ENCODE measurements around the gene ZBTB21.

Gene ZBTB21

DNA sequence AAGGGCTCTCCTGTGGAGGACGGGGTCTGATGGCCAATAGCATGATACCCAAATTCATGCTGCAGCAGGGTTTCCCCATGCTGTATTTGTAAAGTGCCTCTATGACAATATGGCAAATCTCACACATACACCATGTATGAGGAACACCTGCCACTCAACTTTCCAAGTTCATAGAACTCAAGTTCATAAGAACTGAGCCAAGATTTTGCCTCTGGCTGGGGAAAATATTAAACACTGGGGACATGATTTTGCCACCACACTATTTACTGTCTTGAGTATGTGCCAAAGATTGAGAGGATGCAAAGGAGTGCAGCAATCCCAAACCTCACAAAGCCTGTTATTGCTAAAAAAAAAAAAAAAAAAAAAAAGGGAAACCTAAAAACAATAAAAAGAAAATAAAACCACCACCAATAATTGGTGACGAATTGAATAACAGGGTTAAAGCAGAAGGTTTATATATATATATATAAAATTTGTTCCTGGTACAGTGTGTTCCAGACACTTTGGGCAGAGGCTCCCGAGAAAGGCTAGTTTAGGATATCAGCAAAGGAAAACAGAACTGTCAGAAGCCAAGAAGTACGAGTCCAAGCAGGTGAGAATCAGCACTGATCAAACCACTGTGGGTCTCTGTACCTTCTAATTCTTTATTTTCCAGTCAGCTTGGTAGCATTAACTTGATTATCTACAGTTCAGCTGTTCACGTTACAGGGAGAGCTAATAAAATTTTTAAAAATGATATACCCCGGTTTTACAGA, 24.3 kb downstream of the ZBTB21 start:
- DNase-seq, result no peak

DNA sequence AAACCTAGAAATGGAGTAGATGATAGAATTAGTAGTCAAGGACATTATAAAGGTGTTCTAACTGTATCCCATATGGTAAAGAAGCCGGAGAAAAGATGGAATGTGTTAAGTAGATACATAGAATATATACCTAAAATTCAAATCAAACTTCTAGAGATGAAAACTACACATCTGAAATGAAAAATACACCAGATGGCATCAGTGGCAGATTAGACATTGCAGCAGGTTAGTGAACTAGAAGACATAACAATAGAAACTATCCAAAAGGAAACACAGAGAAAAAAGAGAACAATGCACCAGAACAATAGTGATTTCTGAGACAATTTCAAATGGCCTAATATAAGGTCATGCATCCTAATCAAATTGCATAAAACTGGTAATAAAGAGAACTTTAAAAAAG, 26.9 kb downstream of the ZBTB21 start:
- no peak for DNase-seq

DNA sequence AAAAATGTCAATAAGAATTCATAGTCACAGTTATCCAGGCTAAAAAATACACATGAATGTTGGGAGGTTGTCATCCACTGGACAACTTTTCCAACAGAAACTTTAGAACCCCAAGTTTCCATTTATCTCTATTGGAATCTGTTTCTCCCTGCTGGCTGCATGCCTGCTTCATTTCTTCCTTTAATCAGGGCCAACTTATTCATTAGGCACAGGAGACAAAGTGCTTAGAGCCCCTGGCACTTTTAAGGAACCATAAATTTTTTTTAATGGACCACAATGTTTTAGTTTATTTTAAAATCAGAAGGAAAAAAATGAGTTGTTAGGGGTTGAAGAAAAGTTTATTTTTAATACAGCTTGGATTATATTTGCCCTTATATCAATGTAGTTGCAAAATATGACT, 29.6 kb downstream of the ZBTB21 start:
- DNase-seq, result no peak

DNA sequence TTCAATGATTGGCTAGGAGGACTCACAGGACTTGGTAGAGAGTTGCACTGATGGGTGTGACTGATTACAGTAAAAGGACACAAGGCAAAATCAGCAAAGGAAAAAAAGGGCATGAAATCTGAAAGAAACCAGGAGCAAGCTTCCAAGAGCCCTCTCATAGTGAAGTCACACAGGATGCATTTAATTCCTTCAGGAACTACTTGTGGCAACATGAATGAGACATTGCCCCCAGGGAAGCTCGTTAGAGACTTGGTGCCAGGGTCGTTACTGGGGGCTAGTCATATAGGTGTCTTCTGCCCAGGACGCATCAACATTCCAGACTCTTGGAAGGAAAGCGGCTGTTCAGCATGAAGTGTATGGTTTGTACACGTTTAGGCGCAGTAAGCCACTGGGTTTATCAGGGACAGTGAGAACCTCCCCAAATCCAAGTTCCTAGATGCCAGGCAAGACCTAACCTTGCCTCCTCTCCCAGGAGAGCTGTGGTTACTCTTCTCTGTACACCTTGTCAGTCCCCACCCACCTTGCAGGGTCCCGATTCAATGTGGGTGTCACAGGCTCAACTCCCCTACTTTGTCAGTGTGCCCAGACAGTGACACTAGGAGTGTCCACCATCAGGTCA, 30.3 kb downstream of the ZBTB21 start:
- no peak for DNase-seq

DNA sequence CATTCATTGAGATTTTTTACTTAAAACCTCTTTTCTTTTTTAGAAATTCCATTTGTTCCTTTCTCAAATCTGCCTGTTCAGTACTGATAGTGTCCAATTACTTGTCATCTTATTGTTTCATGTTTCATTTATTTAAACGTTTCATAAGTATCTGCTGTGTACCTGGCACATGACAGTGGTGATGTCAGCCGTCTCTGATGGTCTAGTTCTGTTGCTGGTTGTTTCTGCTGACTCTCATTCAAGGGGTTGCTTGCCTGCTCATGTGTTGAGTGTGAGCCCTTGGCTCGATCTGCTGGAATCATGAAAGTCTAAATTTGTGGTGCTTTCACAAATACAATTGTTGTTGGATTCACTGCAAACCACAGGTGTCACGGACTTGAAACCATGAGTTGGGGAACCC, 30.8 kb downstream of the ZBTB21 start:
- DNase-seq, result no peak

DNA sequence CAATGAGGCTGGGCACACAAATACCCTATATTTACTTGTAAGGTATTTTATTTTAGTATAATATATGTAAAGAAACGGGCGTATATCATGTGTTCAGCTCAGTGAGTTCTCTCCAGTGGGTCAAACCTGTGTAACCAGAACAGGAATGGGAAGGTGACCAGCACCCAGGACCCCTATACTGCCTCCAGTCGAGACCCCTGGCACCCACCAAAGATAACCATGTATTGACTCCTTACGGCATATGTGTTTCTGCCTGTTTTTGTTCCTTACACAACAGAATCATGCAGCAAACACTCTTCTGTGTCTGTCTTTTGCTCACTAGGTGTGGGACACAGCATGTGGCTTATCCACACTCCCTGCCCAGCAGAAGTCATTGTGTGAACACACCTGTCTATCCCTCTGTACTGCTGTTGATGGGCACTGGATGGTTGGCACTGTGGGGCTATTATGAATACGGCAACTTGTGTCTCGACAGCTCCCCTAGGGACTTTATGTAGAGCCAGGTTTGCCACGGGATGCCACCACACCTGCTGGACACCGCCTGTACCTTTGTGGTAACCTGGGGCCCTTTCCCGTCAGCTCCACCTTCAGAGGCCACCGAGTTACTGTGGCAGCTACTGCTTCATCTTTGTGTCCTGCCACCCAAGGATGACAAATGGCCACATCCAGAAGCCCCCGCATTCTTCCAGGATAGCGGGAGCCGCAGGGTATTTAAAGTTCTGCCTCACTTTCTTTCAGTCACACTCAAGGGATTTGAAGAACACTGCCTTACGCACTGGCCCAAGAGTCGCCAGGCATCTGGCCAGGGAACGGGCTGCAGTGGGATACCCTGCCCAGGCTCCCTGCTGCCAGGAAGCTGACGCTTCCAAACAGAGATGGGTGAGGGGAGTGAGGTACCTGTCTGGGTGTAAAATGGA, 32.9 kb downstream of the ZBTB21 start:
- no peak for DNase-seq

DNA sequence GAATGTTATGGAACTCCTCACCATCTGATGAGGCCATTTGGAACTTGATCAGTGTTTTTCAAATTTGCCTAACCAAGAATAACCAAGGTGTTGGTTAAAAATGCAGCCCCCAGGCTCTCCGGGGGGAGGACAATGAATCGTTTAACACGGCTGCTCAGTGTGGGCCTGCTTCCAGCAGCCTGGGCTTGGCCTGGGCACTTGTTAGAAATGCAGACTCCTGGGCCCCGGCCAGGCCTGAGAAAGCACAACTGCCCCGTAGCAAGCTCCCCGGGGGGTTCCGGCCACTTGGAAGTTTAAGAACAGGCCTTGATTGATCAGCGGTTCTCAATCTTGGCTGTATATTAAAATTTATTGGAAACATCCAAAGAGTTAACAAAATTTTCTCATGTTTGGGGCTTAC, 33.5 kb downstream of the ZBTB21 start:
- DNase-seq, result no peak

DNA sequence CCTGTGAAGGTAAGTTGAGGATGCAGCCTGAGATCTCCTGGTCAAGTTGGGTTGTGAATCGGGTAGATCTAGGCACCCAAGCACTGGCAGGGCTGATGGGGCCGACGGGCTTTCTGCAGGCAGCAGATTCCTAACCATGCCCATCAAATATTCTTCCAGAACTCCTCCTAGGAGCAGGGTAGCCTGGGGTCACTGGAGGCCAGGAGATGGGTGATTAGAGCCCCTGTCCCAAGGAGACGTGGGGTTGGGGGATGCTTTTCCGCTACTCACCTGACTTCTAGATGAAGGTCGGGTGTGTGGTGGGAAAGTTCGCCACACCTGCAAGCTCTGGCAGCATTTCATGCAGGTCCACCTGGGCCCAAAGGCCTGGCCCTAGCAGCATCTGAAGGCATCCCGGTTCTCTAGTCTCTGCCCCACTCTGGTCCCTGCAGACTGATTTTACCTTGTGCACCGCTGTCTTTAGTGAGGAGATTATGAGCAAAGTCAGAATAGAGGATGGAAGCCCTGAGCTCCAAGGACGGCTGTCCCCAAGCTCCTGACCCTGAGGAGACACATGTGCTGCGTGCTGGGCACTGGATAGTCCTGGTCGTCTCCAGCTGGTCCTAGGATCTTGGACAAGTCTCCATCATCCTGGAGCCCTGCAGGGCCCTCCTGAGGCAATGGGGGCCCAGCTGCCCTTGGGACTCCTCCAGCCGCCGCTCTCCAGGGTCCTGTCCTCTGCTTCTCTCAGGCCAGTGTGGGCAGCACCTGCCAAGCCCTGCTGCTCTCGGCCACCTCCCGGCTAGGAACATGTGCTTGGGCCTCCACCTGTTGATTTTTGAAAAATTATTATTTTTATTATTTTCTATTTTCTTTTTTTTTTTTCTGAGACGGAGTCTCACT, 34.5 kb downstream of the ZBTB21 start:
- no peak for DNase-seq

DNA sequence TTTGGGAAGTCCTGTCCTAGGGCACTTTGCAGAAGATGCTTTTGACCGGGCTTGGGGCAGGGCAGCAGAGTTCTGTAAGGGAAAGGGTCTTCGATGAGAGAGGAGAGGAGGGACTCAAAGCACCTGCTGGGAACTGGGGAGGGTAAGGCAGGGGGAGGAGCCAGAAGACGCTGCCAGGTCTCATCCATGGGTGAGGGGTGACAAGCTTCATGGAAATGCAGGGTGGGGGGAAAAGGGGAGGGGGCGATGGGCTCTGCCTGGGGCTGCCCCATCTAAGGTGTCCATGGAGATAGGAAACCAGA, 35.5 kb downstream of the ZBTB21 start:
- DNase-seq, result no peak

DNA sequence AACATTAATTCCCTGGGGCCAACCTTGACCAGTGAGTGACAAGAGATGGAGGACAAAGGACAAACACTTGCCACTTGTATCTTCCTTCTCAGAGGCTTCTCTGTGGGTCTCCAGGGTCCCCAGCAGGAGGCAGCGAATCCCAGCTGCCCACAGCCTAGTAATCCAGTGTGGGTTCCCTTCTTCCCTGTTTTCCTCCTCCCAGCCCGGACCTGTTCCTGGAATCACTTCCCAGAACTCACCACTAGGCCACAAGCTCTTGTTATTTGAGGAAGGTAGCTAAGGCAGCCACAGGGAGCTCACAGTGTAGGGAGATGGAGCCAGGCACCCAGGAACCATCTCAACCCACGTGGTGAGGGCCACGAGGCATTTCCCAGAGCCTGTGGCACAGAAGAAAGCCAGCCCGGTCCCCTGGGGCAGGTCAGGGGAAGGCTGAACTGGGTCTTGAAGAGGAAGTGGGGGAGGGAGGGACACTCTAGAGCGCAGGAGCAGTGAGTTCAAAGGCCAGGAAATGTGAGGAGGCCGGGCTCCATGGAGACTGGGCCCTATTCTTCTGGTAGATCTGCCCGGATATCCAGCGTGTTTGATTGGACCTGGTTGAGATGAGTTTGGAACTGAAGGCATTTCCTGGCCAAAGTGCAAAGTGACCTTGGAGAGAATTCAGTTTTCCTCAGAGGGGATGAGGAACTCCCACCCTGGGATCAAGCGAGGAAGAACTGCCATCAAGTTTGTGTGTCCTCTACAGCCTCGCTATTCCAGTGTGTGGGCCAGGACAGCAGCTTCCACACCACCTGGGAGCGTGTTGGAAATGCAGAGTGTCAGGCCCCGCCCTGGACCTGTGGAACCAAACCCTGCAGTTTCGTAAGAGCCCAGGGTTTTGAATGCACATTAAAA, 36.1 kb downstream of the ZBTB21 start:
- no peak for DNase-seq

DNA sequence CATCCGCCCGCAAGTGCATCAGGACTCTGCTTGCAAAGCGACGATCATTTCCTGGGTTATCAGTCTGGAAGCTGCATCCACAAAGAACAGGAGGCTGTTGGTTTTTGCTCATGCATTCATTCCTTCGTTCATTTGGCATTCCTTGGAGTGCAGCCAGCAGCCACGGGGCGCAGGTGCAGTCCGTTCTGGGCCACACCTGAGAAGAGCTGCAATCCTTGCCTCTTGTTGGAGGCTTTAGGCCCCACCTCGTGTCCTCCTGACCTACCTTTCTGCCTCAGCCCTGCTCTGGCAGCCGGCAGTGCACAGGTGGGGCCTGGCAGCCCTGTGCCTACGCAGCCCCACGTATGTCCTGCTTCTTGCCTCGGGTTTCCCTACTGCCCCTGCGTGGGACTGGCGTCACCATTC, 36.7 kb downstream of the ZBTB21 start:
- no peak for DNase-seq

DNA sequence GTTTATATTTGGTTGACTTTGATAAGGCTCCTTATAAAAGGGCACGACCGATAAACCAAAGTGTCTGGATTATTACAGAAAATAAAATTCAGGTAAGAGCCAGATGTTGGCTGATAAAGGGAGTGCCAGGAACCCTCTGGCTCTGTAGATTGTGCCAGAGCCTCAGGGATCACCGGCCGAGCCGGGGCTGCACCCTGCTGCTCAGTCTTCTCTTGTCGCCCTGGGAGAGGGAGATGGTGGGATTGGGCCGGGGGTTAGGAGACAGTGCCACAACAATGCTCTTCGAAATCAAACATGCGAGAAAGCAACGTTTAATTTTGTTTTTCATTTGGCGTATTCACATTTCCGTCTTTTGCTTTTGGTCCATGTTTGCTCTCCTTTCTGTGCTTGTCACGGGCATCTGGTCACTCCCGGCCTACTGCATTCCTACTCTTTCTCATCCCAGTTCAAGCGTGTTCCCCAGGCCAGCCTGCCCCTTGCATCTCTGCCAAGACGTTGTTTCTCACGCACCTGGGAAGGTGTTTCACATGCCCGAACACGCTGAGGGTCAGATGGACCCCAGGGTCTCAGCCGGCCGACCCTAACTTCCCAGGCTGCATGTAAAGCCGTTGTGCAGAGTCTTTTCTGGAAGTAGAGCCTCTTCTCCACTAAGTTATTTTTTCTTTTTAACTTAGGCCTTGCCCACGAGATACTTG, 37.5 kb downstream of the ZBTB21 start:
- no peak for DNase-seq

DNA sequence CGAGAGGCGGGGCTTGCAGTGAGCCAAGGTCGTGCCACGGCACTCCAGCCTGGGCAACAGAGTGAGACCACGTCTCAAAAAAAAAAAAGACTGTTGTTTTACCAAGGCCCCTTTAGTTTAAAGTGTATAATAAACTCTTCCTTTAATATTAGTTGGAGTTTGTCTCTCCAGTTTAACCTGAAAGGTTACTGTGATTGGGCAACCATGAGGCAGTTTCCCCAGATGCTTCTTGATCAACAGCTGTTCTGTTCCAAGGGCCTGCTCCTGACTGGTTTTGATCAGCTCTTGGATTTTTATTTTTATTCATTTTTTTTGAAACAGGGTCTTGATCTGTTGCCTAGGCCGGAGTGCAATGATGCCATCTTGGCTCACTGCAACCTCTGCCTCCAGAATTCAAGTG, 38.3 kb downstream of the ZBTB21 start:
- no peak for DNase-seq

DNA sequence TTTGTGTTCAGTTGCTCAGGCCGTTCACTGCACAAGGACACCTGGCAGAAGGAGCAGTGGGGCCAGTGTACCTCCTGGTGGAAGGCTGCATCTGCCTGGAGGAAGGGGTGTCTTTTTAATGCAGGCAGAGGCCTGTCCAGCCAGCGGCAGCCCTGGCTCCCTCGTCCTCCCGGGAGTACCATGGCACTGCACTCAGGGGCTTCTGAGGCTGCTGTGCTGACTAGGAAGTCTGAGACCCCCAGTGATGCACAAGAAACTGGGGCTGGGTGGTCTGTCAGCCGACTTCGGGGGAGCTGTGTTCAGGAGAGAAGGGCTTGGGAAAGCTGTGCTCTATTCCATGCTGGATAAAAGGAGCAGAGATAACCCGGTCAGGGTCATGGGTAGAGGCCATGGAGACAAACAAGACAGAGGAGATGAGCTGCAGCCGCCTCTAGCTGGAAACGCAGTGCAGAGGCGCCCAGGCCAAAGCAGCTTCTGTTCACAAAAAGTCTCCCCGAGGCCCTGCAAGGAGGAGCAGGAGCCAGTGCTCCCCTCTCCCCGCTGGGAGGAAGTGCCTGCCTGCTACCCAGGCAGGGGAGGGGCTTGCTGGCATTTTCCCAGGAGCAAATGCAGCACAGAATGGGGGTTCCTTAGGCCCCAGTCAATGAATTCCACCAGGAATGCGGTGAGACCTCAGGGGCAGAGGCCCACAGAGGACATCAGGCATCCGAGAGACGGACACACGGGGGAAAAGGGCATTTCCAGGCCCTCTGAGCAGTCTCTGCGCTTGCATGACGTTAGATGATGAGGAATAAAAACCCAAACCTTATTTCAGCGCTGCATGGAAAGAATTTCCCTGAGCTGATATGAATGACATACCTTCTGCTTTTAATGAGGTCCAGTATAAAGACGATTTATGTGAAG, 39.2 kb downstream of the ZBTB21 start:
- no peak for DNase-seq

DNA sequence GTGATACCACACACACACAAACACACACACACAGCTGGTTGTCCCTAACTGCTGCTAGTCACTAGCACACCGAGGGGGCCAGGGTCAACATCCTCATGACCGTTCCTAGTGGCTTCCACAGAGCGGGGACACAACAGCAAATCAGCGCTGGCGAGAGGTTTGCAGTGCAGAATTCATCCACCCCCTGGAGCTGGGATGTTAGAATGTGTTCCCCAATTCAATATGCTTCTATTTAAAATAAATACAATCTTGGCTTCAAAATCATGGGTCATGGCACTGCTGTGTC, 40.1 kb downstream of the ZBTB21 start:
- no peak for DNase-seq

DNA sequence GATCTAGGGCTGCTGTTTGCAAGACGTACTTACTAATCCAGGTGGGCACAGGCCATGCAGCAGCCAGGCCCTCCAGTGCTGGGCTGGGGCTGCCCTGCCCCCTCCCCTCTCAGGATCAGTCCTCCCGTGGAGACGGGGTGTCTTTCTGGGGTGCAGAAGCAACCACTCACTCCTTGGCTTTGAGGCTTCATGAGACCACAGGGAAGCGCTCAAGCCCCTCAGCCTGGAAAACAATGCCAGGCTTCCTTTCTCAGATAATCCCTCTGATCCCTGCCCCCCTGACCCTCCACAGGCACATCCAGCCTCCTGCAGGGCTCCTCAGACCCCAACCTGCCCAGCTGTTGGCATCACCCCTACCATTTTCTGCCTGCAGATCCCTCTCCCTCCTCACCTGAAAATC, 42.5 kb downstream of the ZBTB21 start:
- no peak for DNase-seq

DNA sequence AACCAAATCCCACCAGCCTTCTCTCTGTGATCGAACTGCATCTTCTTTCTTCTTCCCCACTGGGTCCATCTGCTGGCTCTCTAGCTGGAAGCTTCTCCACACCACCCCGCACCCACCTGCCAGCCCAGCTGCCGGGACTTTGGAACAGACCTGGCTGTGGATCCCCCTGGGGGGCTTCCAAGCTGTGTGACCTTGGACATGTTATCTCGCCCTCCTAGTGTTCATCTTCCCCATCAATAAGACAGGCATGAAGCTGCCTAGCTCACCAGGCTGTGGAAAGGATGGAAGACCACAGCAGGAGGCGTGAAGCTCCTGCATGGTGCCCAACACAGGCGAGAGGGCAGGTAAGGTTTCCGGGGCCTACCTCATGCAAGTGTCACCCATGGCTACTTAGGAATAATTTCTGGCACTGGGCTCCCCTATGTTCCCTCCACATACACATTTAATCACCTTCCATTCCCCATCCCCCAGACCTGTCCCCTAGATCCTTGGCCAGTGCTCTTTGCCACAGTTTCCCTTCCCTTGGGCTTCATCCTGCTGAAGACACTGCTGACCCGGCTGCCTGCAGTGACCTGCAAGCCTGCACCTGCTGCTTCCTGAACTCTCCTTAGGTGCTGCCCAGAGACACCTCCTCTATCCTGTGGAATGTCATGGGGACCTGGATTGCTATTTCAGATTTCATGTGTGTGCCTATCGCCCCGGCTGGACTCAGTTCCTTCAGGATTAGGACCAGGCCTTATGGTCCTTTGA, 43.1 kb downstream of the ZBTB21 start:
- DNase-seq, result no peak

DNA sequence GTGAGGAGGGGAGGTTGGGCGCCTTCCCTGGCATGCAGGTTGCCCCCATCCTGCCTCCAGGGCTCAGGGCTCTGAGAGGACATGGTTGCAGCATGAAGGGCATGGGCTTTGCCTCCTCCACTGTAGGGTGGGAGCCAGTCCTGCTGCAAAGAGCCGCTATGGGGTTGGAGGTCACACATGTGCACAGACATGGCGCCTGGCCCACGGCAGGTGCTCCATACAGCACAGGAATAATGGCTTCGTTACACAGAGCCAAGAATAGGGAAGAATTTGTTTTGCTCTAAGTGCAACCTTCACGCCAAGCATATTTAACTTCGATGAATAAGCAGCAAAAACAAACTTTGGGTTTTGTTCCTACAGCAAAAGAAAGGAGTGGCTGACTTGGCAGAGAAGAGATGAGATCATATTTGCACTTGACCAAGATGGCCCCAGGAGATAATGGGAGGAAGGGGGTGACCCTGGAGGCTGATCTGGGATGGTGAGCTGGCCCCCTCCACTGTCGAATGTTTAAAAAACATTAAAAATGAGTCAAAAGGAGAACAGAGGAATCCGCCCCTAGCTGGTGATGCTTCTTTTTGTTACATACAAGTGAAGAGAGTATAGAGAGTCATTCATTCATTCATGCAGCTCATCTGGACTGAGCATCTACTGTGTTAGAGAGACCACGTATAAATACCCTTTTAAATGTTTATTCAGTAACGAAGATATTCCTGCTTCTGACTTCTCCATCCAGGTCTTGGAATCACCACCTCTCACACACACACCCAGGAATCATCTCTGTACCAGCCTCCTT, 43.9 kb downstream of the ZBTB21 start:
- no peak for DNase-seq

DNA sequence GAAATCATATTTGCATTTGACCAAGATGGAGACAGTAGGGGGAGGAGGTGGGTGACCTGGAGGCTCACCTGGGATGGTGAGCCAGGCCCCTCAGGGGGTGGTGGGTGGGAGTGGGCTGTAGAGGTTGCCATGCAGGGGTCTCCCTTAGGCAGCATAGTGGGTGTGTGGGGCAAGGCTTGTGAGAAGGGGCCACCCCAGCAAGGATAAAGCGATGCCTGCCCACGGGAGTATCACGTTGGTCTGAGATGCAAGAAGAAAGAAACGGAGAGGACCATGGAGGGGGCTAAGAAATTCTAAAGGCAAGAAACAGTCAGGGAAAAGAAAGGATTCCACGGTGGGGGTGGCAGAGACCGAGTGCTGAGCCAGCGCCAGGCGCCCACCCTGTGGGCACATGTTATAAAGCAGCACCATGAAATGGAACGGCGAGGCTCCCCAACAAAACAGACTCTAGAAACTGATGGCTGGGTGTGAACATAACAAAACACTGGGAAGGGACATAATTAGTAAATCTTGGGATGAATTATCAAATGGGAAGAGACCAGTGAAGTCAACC, 44.6 kb downstream of the ZBTB21 start:
- DNase-seq, result no peak

Measured in NCI-H1436 treated with DMSO at 0.1 percent for 48 hours (cell line).